GM23338 (cell line): ENCODE data around the gene MBD2. TPM values are rescaled to one million over a fixed set of nuclear protein-coding genes. Genes with fewer than 3 reads are reported as not detected.

Experiments
- ATAC-seq: fragments of 200-7000 bp; cut with Tn5 transposase; 3 replicates; pipeline ENCODE4 v1.9.1; 2020
- DNase-seq: peaks from one replicate; pipeline ENCODE4 v3.0.0-alpha.2; 2015; ENCODE audit warnings: low spot score
- H2AFZ ChIP-seq: fragments of 200-600 bp; sonication (generic); 2 replicates; pipeline ENCODE4 v1.8.0; 2016; ENCODE audit warnings: antibody characterized with exemption, mild to moderate bottlenecking, moderate library complexity
- H3F3A ChIP-seq: fragments of 200-600 bp; sonication (generic); replicated peaks from 2 replicates; pipeline ENCODE4 v1.8.0; 2017; ENCODE audit warnings: antibody characterized with exemption, mixed run types, low read depth
- H3K27ac ChIP-seq: fragments of 200-600 bp; sonication (generic); 2 replicates; pipeline ENCODE4 v1.6.1; 2016; ENCODE audit warnings: low read depth
- H3K27me3 ChIP-seq: fragments of 200-600 bp; sonication (generic); 2 replicates; pipeline ENCODE4 v1.8.0; 2016; ENCODE audit warnings: mild to moderate bottlenecking, mixed run types, moderate library complexity; ENCODE audit not compliant: insufficient read depth
- H3K36me3 ChIP-seq: fragments of 200-600 bp; sonication (generic); 2 replicates; pipeline ENCODE4 v1.8.0; 2016; ENCODE audit warnings: mild to moderate bottlenecking; ENCODE audit not compliant: insufficient read depth
- H3K4me1 ChIP-seq: fragments of 200-600 bp; sonication (generic); 2 replicates; pipeline ENCODE4 v1.8.0; 2016; ENCODE audit warnings: mild to moderate bottlenecking, moderate library complexity; ENCODE audit not compliant: insufficient read depth
- H3K4me2 ChIP-seq: fragments of 200-600 bp; sonication (generic); 2 replicates; pipeline ENCODE4 v1.7.1; 2017; ENCODE audit warnings: mixed run types
- H3K4me3 ChIP-seq: fragments of 200-600 bp; sonication (generic); 2 replicates; pipeline ENCODE4 v1.6.1; 2016; ENCODE audit warnings: mixed run types
- H3K79me2 ChIP-seq: fragments of 200-600 bp; sonication (generic); replicated peaks from 2 replicates; pipeline ENCODE4 v1.8.0; 2017; ENCODE audit warnings: mild to moderate bottlenecking; ENCODE audit not compliant: insufficient read depth
- H3K9me2 ChIP-seq: fragments of 200-600 bp; sonication (generic); 2 replicates; pipeline ENCODE4 v1.8.0; 2017; ENCODE audit not compliant: insufficient read depth
- H4K20me1 ChIP-seq: fragments of 200-600 bp; sonication (generic); replicated peaks from 2 replicates; pipeline ENCODE4 v1.8.0; 2017; ENCODE audit warnings: mild to moderate bottlenecking; ENCODE audit not compliant: insufficient read depth
- H3K27ac Mint-ChIP-seq: 2 replicates; pipeline ENCODE4 v1.8.0; 2020; ENCODE audit warnings: inconsistent platforms, mild to moderate bottlenecking, moderate library complexity, mixed read lengths
- H3K27me3 Mint-ChIP-seq: 3 replicates; pipeline ENCODE4 v1.8.0; 2022; ENCODE audit warnings: low read depth, mild to moderate bottlenecking, moderate library complexity, mixed read lengths, inconsistent platforms; ENCODE audit not compliant: insufficient read depth, poor library complexity
- H3K36me3 Mint-ChIP-seq: 3 replicates; pipeline ENCODE4 v1.8.0; 2021; ENCODE audit warnings: low read depth, mild to moderate bottlenecking, inconsistent platforms, moderate library complexity, mixed read lengths
- H3K4me1 Mint-ChIP-seq: 3 replicates; pipeline ENCODE4 v1.8.0; 2020; ENCODE audit warnings: mild to moderate bottlenecking, inconsistent platforms, mixed read lengths
- H3K4me3 Mint-ChIP-seq: 3 replicates; pipeline ENCODE4 v1.8.0; 2021; ENCODE audit warnings: moderate library complexity, mild to moderate bottlenecking, inconsistent platforms, mixed read lengths
- H3K9me3 Mint-ChIP-seq: 3 replicates; pipeline ENCODE4 v1.8.0; 2020; ENCODE audit warnings: moderate library complexity, mild to moderate bottlenecking, inconsistent platforms, mixed read lengths
- CREB1 ChIP-seq: fragments of 250-450 bp; sonication (Bioruptor Pico); IDR thresholded peaks from 2 replicates; pipeline ENCODE4 v1.5.0; 2020; ENCODE audit warnings: low read depth, mild to moderate bottlenecking, moderate library complexity
- ETS1 ChIP-seq: IDR thresholded peaks from 2 replicates; pipeline ENCODE4 v1.6.1; 2016; ENCODE audit warnings: antibody characterized with exemption
- EZH2 ChIP-seq: fragments of 200-600 bp; sonication (generic); IDR thresholded peaks from one replicate; pipeline ENCODE4 v1.8.0; 2017; ENCODE audit warnings: antibody characterized with exemption, mild to moderate bottlenecking, low read depth; ENCODE audit not compliant: unreplicated experiment
- EZH2phosphoT487 ChIP-seq: fragments of 200-600 bp; sonication (generic); IDR thresholded peaks from one replicate; pipeline ENCODE4 v1.8.1; 2018; ENCODE audit warnings: antibody characterized with exemption; ENCODE audit not compliant: unreplicated experiment
- JUNB ChIP-seq: IDR thresholded peaks from one replicate; pipeline ENCODE4 v1.6.1; 2016; ENCODE audit warnings: antibody characterized with exemption; ENCODE audit not compliant: unreplicated experiment
- NANOG ChIP-seq: IDR thresholded peaks from 2 replicates; pipeline ENCODE4 v1.6.1; 2016; ENCODE audit warnings: antibody characterized with exemption, borderline replicate concordance
- POLR2AphosphoS5 ChIP-seq: IDR thresholded peaks from 2 replicates; pipeline ENCODE4 v1.6.1; 2016; ENCODE audit warnings: antibody characterized with exemption, low read depth
- STAT1 ChIP-seq: IDR thresholded peaks from one replicate; pipeline ENCODE4 v1.6.1; 2016; ENCODE audit warnings: antibody characterized with exemption; ENCODE audit not compliant: unreplicated experiment
- ZNF331 ChIP-seq: fragments of 250-450 bp; sonication (Bioruptor Pico); IDR thresholded peaks from 2 replicates; pipeline ENCODE4 v1.5.0; 2020; ENCODE audit warnings: low read depth, mild to moderate bottlenecking, moderate library complexity
- polyA plus RNA-seq: library from polyadenylated mRNA; unstranded; fragments of >200 nt; fragmentation: Nextera tagmentation; extraction: Ambion mirVana; gene quantifications from 2 replicates; pipeline ENCODE4 v1.2.1, GENCODE V29; 2016
- total RNA-seq: library from RNA; depleted of rRNA; stranded (reverse); fragments of >200 nt; shearing (Covaris generic); gene quantifications from 2 replicates; pipeline ENCODE4 v1.2.3, GENCODE V29; 2014
- TF ChIP-seq, protein P1 (sequence below), 2 experiments: fragments of 200-600 bp in 1 of 2; sonication (generic) in 1 of 2; conservative IDR thresholded peaks; 2 replicates each; pipeline versions ENCODE4 v1.5.1 to v1.6.1; 2016 to 2017; ENCODE audit warnings: antibody characterized with exemption in 2 of 2, low read depth in 2 of 2, mild to moderate bottlenecking in 2 of 2, moderate library complexity in 1 of 2
- TF ChIP-seq, protein P2 (sequence below): IDR thresholded peaks from one replicate; pipeline ENCODE4 v1.6.1; 2018; ENCODE audit warnings: antibody characterized with exemption; ENCODE audit not compliant: unreplicated experiment

Gene MBD2
- total and polyA plus RNA-seq, 2 experiments from 2014 or later = 11.2 to 39.2 TPM

DNA sequence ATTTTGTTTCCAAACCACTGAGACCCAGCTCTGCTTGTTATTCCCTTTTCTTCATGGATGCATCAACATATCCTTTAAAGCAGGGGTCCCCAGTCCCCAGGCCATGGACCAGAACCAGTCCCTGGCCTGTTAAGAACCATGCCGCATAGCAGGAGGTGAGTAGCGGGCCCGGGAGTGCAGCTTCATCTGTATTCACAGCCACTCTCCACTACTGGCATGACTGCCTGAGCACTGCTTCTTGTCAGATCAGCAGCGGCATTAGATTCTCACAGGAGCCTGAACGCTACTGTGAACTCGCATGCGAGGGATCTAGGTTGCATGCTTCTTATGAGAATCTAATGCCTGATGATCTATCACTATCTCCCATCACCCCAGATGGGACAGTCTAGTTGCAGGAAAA is 43.2 kb upstream of the MBD2 start:
- no peak overlapping the region for H3K4me2 ChIP-seq
- no peaks in the 10 kb centered on the region; the same call in 2 of the 3 replicates for H3K36me3 Mint-ChIP-seq

GRCh38 chr18:54263904-54264336 is 39.5 kb upstream of the MBD2 start:
- no peak overlapping the region for H3K4me3 Mint-ChIP-seq
- H3K9me3 Mint-ChIP-seq = no peaks in the 10 kb centered on the region
- TF ChIP-seq ZNF331 (CRISPR knock-in tag) (no peak), EZH2phosphoT487 (no peak), ETS1 (no peak), STAT1 (no peak), NANOG (no peak), JUNB (no peak), EZH2 (no peak), CREB1 (CRISPR knock-in tag) (no peak), POLR2AphosphoS5 (no peak)
- TF ChIP-seq, protein P1, sequence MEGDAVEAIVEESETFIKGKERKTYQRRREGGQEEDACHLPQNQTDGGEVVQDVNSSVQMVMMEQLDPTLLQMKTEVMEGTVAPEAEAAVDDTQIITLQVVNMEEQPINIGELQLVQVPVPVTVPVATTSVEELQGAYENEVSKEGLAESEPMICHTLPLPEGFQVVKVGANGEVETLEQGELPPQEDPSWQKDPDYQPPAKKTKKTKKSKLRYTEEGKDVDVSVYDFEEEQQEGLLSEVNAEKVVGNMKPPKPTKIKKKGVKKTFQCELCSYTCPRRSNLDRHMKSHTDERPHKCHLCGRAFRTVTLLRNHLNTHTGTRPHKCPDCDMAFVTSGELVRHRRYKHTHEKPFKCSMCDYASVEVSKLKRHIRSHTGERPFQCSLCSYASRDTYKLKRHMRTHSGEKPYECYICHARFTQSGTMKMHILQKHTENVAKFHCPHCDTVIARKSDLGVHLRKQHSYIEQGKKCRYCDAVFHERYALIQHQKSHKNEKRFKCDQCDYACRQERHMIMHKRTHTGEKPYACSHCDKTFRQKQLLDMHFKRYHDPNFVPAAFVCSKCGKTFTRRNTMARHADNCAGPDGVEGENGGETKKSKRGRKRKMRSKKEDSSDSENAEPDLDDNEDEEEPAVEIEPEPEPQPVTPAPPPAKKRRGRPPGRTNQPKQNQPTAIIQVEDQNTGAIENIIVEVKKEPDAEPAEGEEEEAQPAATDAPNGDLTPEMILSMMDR (conservative IDR thresholded peaks at IDR 0.05; ENCODE audit: low read depth in 2 of 2) = no peak
- TF ChIP-seq, protein P2, sequence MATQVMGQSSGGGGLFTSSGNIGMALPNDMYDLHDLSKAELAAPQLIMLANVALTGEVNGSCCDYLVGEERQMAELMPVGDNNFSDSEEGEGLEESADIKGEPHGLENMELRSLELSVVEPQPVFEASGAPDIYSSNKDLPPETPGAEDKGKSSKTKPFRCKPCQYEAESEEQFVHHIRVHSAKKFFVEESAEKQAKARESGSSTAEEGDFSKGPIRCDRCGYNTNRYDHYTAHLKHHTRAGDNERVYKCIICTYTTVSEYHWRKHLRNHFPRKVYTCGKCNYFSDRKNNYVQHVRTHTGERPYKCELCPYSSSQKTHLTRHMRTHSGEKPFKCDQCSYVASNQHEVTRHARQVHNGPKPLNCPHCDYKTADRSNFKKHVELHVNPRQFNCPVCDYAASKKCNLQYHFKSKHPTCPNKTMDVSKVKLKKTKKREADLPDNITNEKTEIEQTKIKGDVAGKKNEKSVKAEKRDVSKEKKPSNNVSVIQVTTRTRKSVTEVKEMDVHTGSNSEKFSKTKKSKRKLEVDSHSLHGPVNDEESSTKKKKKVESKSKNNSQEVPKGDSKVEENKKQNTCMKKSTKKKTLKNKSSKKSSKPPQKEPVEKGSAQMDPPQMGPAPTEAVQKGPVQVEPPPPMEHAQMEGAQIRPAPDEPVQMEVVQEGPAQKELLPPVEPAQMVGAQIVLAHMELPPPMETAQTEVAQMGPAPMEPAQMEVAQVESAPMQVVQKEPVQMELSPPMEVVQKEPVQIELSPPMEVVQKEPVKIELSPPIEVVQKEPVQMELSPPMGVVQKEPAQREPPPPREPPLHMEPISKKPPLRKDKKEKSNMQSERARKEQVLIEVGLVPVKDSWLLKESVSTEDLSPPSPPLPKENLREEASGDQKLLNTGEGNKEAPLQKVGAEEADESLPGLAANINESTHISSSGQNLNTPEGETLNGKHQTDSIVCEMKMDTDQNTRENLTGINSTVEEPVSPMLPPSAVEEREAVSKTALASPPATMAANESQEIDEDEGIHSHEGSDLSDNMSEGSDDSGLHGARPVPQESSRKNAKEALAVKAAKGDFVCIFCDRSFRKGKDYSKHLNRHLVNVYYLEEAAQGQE = no peak

More for the DNA sequence above, 43.2 kb upstream of the MBD2 start:
- no peak overlapping the region for H3K27ac Mint-ChIP-seq
- no peaks in the 10 kb centered on the region for H3F3A ChIP-seq
- no peaks in the 10 kb centered on the region for H3K9me2 ChIP-seq
- ATAC-seq = no peak
- no peak overlapping the region for H3K27ac ChIP-seq
- H3K4me1 Mint-ChIP-seq = peaks cover 22% of the 10 kb centered on the region
- H3K4me3 ChIP-seq = no peak overlapping the region
- no peak for DNase-seq
- 0 out of 2 replicates have a peak, but pooled peaks cover 4% of the 10 kb centered on the region for H3K4me1 ChIP-seq
- H3K27me3 ChIP-seq = no peaks in the 10 kb centered on the region
- no peak overlapping the region for H2AFZ ChIP-seq
- no peaks in the 10 kb centered on the region; the same call in 2 of the 3 replicates for H3K9me3 Mint-ChIP-seq
- TF ChIP-seq POLR2AphosphoS5 (no peak), CREB1 (CRISPR knock-in tag) (no peak)
- peaks cover 3% of the 10 kb centered on the region for H3K27me3 Mint-ChIP-seq
- peaks cover 21% of the 10 kb centered on the region for H3K79me2 ChIP-seq
- no peaks in the 10 kb centered on the region for H4K20me1 ChIP-seq
- no peak overlapping the region for H3K4me3 Mint-ChIP-seq
- H3K36me3 ChIP-seq = no peaks in the 10 kb centered on the region

More at GRCh38 chr18:54263904-54264336, 39.5 kb upstream of the MBD2 start:
- Histone ChIP-seq H3K27me3 (no peaks in the 10 kb centered on the region), H3K79me2 (no peaks in the 10 kb centered on the region), H2AFZ (peak overlapping the region; percentile 19; the same call in 1 of the 2 replicates), H3K4me1 (no peaks in the 10 kb centered on the region), H3K36me3 (no peaks in the 10 kb centered on the region), H3K27ac (no peak overlapping the region), H3F3A (no peaks in the 10 kb centered on the region), H3K4me3 (no peak overlapping the region), H4K20me1 (no peaks in the 10 kb centered on the region), H3K4me2 (no peak overlapping the region), H3K9me2 (no peaks in the 10 kb centered on the region)
- Mint-ChIP-seq H3K27ac (no peak overlapping the region), H3K4me1 (no peaks in the 10 kb centered on the region), H3K27me3 (peaks cover 3% of the 10 kb centered on the region), H3K36me3 (no peaks in the 10 kb centered on the region)
- ATAC-seq (no peak), DNase-seq (no peak)
